IPS-NIHi11 (cell line): ENCODE data around the gene EZR.

Experiments used
- DNase-seq: peaks from one replicate; pipeline ENCODE4 v3.0.0; 2012; ENCODE audit warnings: mixed read lengths, low spot score

Gene EZR

GRCh38 chr6:158775832-158776231, 43.3 kb downstream of the EZR start:
- no peak for DNase-seq

- no peak for DNase-seq
These were observed 44.3 kb downstream of the EZR start for GRCh38 chr6:158774717-158775449.

GRCh38 chr6:158773581-158774449, 45.4 kb downstream of the EZR start:
- DNase-seq, result no peak

- DNase-seq, result no peak
These were observed 46.3 kb downstream of the EZR start for GRCh38 chr6:158772851-158773371.

- no peak for DNase-seq
These were observed 47.0 kb downstream of the EZR start for GRCh38 chr6:158772172-158772571.

- no peak for DNase-seq
These were observed 47.6 kb downstream of the EZR start for GRCh38 chr6:158771399-158772152.

GRCh38 chr6:158770533-158771330, 48.4 kb downstream of the EZR start:
- DNase-seq, result no peak

- DNase-seq, result no peak
These were observed 49.3 kb downstream of the EZR start for GRCh38 chr6:158769771-158770432.

GRCh38 chr6:158769234-158769770, 49.9 kb downstream of the EZR start:
- DNase-seq, result no peak

- DNase-seq, result no peak
These were observed 50.7 kb downstream of the EZR start for GRCh38 chr6:158768436-158768835.

- DNase-seq, result no peak
These were observed 51.5 kb downstream of the EZR start for GRCh38 chr6:158767709-158768108.

GRCh38 chr6:158766621-158767455, 52.3 kb downstream of the EZR start:
- DNase-seq, result no peak

- no peak for DNase-seq
These were observed 53.6 kb downstream of the EZR start for GRCh38 chr6:158765499-158766068.

GRCh38 chr6:158764926-158765325, 54.2 kb downstream of the EZR start:
- DNase-seq, result no peak

GRCh38 chr6:158764183-158764849, 54.9 kb downstream of the EZR start:
- DNase-seq, result no peak

GRCh38 chr6:158763434-158764182, 55.6 kb downstream of the EZR start:
- no peak for DNase-seq

- DNase-seq, result no peak
These were observed 56.3 kb downstream of the EZR start for GRCh38 chr6:158762787-158763433.

- DNase-seq, result no peak
These were observed 57.4 kb downstream of the EZR start for GRCh38 chr6:158761746-158762145.
